M059J (cell line): ENCODE results near the gene SIM2. TPM values are rescaled to one million over a fixed set of nuclear protein-coding genes. Genes with fewer than 3 reads are reported as not detected.

ENCODE experiments used
- DNase-seq: peaks from one replicate; pipeline ENCODE4 v3.0.0-alpha.2; 2012; ENCODE audit warnings: low read depth
- total RNA-seq: library from RNA; depleted of rRNA; stranded (reverse); fragments of >200 nt; shearing (Covaris generic); gene quantifications from 2 replicates; pipeline ENCODE4 v1.2.3, GENCODE V29; 2014

Gene SIM2
- total RNA-seq, 1 experiment from 2014 or later: 1.8 TPM

DNA sequence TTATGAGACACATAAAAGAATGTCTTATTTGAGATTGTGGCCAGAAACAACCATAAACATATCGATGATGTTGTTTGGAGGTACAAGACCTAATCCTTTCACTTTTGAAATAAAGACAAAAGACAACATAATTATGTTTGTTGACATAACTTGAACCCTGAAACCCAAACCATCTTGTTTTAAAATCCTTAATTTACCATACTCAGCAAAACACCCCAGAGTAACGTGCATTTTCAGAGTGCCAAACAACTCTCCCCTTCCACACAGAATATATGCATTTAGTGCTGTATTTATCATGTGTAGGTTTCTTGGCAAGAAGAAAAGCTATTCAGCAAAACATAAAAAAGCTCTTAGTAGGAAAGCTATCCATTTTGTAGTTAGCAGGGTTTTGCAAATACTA lies 17.5 kb downstream of the SIM2 start:
- no peak for DNase-seq

DNA sequence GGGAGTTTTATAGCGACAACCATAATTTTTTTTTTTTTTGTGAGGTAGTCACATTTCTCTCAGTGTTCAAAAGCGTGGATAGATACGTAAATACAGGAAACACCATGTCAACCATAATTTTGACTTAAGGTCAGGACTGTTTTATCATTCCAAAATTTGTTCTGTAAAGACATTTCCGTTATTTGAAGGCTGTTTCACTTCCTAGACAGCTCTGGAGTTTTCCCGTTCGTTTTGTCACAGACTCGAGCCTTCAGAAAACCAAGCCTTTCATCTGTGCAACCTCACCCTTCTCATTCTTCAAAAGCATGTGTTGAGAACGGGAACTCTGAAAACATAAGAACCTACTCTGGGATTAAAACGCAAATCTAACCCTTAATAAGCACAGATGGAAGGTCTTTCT lies 17.9 kb downstream of the SIM2 start:
- no peak for DNase-seq

DNA sequence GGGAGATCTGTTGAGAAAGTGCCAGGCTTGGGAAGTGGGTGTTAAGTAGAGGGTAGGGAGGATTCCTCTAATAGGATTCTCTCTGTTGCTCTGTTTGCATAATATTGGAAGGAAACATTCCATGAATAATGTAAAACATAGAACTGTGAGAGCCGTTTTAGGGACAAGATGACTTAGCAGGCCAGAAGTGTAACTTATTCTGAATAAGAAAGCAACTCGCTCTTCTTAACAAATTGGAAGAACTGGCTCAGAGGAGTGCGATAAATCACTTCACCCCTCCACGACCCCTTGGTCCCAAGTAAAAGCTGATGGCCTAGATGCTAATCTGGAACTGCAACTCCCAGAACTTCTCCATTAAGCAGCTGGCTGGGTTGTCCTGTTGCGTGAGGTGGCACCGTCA lies 19.1 kb downstream of the SIM2 start:
- no peak for DNase-seq

DNA sequence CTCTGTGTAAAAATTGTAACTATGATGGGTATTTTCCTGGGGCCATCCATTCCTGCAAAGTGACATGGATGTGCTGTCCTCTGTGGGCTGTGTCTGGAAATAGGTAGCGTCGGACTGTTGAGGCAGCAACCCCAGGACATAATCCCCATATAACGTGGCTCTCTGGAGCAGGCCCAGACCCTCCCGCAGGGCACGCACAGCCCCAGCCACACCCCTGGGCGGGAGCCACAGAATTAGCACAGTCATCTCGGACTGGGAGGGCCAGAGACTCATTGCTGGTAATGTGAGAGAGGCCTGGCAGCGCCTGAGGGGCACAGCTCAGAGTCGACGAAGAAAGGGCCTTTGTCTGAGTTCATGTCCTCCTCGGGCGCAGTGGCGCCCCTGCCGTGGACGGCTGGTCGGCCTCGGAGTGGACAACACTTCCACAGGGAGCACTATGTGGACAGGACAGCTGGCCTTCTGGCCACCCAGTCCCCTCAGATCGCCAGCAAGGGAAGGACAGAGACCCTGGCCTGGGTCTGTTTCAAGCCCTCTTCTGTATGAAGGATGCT lies 20.1 kb downstream of the SIM2 start:
- peak; percentile 79 for DNase-seq

DNA sequence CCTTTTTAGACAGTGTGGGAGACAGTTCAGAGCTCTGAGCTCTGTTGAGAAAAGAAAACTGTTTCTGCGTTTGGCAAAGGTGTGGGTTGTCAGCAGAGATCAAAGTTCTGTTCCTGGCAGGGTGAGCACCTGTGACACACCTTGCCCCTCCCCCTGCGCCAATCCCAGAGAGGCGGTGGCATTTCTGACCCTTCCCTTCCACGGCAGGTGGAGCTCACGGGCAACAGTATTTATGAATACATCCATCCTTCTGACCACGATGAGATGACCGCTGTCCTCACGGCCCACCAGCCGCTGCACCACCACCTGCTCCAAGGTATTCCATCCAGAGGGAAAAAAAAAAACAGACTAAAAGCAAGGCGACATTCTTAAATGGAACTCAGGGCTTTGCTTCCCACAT lies 20.7 kb downstream of the SIM2 start:
- DNase-seq: no peak

DNA sequence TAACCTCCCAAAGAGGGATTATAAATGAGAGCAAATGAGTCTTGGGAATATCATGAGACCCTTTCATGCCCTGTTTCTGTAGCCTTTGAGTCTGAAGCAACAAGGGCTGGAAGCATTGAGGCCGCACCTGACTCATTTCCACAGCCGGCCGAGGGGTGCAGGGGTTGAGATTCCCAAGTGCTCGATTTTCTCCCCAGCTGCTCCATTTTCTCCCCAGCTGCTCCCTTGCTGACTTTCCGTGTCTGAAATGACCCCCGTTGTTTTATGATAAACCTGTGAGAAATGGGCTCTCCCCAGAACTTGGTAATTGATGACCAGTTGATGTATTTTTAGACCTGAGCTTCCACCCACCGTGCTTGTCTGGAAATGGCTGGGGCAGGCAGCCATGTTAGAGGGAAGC lies 22.9 kb downstream of the SIM2 start:
- DNase-seq: no peak

DNA sequence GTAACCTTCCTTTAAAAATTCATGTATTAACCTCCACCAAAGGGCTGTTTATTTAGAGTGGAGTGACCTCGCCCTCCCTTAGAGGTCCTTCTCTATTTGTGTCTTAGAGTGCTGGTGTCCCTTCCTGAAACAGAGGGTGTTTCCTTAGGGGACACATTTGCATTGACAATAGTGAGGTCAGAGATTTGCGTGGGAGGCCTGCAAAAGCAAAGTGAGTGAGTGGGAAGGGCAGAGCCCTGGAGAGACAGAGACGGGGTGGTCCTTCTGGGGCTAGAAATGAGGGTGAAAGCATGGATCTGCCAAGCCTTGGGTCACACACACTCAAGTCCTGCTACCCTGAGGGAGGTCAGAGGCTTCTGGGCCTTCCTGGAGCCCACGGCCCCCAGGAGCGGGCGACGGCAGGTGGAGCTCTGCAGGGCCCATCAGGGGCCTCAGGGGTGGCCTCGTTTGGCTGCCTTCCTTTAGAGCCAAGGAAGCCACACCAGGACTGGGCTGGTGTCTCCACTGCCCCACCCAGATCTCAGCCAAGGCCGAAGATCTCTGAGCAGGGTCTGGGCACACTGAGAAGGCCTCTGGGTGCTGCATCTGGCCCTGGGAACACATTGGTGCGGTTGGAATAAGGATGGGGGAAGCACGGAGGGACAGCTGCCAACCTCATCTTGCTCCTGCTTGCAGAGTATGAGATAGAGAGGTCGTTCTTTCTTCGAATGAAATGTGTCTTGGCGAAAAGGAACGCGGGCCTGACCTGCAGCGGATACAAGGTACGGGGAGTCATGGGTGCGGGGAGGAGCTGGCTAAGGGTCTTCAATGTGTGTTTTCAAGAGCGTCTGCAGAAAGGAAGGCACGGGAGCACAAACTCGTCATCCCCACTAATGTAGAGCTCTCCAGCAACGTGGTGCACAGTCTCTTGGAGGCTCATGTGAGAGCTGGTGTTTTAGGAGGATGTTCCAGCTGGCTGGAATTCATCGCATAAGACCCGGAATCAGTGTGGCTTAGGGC lies 23.8 kb downstream of the SIM2 start:
- no peak for DNase-seq

DNA sequence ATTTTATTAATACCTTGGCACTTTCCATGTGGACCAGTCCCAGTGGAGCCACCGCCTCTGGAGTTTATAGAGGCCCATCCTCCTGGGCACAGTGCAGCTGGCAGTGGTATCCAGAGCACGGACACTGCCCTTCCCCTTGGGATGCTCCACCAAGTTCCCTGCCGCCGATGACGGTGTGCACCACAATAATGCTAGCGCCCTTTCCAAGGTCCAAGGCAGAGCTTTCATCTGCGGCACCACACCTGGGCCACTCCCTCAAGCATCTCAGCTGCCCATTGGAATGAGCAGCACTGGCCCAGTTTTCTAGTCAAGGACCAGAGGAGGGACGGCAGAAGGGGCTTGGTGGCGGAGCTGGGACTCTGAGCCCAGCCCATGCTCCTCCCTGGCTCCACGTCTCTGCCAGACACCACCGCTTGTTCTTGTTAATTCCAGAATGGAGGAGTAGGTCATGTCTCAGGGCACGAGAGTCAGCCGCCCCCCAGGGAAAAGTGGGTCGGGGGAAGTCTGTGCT lies 24.5 kb downstream of the SIM2 start:
- DNase-seq: no peak

DNA sequence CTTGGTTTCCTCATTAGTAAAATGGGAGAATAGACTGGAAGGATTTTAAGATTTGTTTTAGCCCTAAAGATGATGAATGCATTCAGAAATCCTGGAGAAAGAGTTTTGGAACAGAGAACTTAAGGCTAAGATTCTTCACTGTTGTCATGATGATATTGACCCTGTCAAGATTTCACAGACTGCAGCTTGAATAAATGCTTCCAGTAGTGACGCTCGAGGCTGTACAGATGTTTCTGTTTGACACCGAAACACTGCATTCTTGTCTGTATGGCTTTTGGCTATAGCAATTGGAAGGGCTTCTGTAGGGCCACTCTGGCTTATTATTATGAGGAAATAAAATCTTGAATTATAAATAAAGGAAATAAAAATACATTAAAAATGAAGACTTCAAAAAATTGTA lies 25.7 kb downstream of the SIM2 start:
- no peak for DNase-seq

DNA sequence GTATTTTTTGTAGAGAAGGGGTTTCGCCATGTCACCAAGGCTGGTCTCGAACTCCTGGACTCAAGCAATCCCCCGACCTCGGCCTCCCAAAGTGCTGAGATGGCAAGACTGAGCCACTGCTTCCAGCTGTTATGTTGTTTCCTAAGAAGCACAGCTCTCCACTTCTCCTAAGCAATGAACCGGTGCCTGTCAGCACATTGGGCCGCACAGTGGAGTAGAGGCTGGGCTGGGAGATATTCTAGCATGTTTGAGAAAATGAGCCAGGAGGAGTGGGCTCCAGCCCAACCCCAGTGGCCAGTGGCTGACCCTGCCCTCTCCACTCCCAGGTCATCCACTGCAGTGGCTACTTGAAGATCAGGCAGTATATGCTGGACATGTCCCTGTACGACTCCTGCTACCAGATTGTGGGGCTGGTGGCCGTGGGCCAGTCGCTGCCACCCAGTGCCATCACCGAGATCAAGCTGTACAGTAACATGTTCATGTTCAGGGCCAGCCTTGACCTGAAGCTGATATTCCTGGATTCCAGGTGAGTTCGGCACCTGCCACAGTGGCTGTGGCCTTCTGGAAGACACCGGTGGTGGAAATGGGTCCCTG lies 27.0 kb downstream of the SIM2 start:
- DNase-seq: no peak

DNA sequence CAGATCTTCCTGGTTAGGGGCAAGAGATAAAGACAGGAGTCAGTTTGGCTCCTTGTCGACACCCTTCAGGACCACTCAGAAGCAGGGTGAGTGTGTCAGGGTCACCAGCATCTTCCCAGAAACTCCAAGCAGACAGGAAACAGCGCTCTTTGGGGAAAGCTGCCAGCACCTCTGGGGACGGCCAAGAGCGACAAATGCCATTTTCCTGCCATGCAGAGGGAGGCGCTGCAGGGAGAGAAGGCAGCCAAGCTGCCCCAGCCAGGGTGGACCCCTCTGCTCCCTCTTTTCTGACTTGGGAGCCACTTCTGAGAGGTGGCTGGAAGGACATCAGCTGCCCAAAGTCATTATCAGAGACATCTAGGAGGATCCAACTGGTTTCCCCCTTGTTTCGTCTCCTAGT lies 29.0 kb downstream of the SIM2 start:
- no peak for DNase-seq

DNA sequence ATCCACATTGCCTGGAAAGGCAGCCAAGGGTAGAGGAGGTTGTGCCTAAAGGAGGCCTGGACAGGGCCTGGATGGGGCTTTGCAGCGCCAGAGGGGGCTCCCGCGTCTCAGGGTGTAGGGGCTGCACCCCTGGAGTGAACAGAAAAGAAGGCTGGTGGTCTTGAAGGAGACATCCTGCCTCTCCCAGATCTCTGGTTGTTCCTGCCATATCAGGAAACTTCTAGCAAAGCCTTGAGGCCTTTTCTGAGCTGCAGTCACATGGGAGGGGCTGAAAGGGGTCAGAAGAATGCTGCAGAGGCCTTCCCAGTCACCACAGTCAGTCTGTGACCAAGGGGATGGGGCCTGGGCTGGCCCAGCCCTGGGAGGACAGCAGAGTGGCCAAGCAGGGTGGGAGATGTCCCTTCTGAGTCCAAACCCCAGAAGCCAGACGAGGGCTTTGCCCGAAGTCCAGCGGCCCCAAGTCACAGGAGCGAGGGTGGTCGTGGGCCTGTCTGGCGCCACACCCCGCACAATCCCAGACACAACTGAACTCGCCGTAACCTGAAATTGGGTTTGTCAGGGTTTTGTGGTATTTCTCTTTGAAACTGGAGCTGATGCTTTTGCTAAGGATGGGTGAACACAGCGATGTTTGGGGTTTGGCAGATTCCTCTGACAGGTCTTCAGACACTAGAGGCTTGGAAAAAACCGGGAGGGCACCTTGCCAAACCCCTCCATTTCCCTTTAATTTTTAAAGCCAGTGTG lies 29.6 kb downstream of the SIM2 start:
- peak; percentile 41 for DNase-seq

DNA sequence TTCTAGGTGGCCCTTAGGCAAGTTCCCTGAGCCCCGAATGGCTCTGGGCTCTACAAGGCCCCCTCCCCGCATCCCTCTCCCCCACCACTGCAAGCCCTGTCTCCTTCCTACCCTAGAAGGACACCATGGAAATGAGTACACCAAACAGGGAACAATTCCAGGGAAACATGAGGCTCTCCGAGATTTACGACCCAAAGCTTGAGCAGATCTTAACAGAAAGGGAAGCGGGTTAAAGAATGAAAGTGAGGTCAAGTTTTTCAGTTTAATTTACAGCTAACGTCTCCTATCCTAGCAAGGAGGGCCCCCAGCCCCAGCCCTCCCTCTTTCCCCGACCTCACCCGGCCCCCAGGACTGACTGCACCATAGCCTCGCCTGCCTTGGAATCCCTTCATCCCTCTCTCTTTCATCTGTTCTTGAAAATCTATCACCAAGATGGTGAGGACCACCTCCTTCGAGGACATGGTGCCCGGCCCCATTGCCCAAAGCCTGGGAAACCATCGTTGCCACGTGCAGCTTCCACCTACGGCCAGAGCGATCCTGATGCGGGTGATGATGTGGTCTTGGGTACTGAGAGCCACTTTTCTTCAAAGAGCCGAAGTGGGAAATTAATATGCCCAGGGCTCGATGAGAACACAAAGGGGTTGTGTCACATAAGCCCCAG lies 30.5 kb downstream of the SIM2 start:
- no peak for DNase-seq

DNA sequence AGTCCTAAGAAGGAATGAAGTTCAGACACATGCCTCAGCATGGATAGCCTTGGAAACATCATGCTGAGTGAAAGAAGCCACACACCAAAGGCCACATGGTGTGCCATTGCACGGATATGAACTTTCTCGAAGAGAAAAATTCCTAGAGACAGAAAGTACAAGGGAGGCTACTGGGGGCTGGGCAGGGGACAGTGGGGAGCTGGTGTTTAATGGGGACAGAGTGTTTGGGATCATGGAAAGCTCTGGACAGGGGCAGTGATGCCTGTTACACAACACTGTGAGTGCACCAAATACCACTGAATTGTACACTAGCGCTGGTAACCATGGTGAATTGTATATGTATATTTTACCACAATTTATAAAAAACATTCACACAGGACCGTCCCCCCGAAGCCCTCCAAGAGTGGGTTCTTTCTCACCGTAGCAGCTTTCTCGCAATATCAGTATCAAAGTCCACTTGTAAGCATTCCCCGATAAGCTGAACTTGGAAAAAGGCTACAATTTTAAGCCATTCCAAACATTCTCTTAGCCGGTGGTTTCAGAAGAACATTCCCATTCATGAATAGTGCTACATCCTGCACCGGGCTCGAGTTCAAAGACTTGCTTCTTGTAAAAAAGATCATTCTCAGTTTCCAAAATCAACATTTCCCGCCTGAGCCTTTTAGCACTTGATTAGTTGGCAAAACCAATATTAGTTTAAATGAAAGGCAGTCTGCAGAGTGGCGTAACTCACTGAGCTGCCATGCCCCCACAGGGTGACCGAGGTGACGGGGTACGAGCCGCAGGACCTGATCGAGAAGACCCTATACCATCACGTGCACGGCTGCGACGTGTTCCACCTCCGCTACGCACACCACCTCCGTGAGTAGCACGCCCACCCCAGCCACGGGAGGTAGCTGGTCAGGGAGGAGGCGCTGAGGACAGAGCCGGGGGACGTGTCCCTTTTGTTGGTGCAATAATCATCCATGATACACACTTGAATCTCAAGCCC lies 31.7 kb downstream of the SIM2 start:
- DNase-seq: no peak

DNA sequence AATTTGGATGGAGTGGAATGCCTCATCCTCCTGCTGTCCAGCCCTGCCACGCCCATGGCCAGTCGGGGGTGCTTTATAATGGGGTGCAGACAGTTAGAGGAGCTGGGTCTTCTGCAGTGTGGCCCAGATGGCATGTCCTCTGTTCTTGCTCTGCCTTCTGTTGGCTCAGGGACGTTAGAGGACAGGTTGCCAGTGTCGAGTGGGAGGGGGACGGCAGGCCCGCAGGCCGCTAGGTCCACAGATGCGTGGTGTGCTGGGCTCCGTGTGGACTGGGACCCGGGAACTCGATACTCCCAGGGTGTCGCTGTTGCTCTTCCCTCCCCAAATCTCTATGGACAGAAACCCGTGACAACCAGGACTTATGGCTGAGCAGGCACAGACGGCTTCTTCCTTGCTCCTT lies 33.3 kb downstream of the SIM2 start:
- peak; percentile 28 for DNase-seq

DNA sequence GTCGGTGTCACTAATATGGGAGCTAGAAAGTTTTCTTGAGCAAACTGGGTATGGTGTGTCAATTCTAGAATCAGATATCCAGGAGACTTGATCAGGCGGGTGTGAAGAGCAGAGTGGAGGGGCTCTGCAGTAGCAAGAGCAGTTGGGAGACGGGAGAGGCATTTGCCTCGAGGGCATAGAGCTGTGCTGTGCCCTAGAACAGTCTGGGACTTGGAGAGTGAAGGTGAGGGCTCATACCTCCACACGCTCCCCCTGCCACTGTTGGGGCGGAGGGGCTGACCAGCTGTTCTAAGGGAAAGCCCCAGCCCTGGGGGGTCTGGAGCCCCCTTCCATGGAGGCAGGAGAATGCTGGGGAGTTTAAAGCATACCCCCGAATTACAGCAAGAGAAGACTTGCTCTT lies 33.8 kb downstream of the SIM2 start:
- DNase-seq: no peak

DNA sequence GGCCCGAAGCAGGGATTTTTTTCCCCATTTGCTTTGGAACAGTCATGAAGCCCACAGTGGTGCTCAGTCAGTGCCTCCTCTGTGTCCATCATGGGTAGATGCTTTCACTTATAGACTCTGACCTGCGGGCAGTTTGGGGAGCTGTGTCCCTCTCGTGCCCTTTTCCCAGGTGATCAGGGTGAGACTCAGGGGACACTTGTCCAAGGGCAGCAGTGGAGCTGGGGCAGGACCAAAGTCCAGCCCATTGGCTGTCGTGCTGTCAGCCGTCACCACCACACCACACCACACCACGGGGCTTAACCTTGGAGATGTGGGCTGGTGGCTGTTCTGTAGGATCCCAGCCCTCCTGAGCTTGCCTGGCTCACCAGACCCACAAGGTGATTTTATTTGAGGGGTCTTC lies 34.9 kb downstream of the SIM2 start:
- DNase-seq: no peak

DNA sequence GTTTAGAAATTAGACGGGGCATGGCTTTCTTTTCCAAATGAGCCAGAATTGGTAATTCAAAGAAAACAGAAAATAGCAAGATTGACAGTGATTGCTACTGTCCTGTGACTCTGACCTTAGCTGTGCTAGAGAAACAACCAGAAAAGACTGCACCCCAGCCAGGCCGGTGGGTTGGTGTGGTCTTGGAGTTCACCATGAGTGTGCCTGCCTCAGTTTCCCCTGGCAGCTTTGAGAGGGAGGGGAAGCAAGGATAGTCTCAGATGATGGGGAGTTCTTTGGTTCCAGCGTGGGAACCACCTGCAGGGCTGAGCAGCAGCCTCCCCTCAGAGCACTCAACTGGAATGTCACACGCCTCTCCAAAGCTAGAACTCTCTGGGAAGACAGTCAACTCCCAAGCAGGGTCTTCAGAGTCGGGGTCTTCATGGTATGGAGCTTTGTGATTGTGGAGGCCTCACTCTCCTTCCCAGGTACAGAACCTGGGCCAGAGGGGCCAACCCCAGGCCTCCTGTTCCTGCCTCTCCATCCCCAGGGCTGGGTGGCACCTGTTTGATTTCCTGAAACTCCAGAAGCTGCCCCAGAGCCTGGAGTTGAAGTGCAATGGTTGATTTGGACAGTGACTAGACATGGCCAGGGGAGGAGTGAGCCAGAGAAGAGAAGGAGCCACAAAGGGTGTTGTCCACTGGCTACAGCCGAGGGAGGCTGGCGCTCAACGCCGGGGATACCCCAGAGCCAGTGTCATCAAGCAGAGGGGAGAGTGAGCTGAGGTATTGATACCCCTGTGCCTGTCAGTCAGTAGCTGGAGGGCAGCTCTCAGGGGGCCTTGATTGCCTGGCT lies 35.7 kb downstream of the SIM2 start:
- no peak for DNase-seq

DNA sequence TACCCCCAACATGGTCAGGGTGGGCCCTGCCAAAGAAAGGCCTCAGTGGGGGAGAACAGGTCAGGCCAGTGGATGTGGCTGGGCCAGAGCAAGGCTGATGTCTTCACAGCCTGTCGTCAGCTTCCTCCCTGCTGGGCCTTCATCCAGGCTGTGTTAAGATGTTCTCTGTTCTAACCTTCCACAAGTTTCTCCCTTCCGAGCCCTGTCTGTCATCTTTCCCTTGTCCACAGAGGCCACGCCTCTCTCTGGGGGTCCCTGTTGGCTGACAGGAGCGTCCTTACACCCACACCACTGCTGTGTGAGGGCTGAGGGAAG lies 36.2 kb downstream of the SIM2 start:
- DNase-seq: no peak
